CD4-positive, alpha-beta memory T cell (primary cell): ENCODE data around the gene ITPR3. TPM values are rescaled to one million over a fixed set of nuclear protein-coding genes. Genes with fewer than 3 reads are reported as not detected.

ENCODE experiments used
- CTCF ChIA-PET: fragments of 350-600 bp; sonication (Branson Sonifier 250); formaldehyde crosslinking; loops from one replicate; lab custom pipeline; 2021; ENCODE audit warnings: inconsistent platforms; ENCODE audit not compliant: partially characterized antibody; lab: Charles Lee
- POLR2A ChIA-PET: fragments of 350-600 bp; sonication (Branson Sonifier 250); formaldehyde crosslinking; loops from one replicate; lab custom pipeline; 2021; ENCODE audit not compliant: partially characterized antibody; lab: Charles Lee
- DNase-seq, 5 donors: peaks; one replicate each; pipeline versions ENCODE4 v3.0.0 to v3.0.0-alpha.2; 2020 to 2022; ENCODE audit warnings: mixed read lengths in 1 of 5
- H3K27ac ChIP-seq: one replicate; pipeline ENCODE4 v1.7.0; 2013; ENCODE audit warnings: low read depth, low read length
- H3K27me3 ChIP-seq: 2 replicates; pipeline ENCODE4 v1.7.0; 2013; ENCODE audit warnings: mild to moderate bottlenecking, low read length, moderate library complexity; ENCODE audit not compliant: insufficient read depth
- H3K36me3 ChIP-seq: 2 replicates; pipeline ENCODE4 v1.7.0; 2013; ENCODE audit warnings: mild to moderate bottlenecking, low read length, moderate library complexity; ENCODE audit not compliant: insufficient read depth
- H3K4me1 ChIP-seq: 2 replicates; pipeline ENCODE4 v1.7.0; 2013; ENCODE audit warnings: mild to moderate bottlenecking, low read length, moderate library complexity; ENCODE audit not compliant: insufficient read depth
- H3K4me3 ChIP-seq, 2 donors: one replicate each; pipeline ENCODE4 v1.7.0; 2013; ENCODE audit warnings: low read length in 2 of 2, mild to moderate bottlenecking in 1 of 2
- H3K9me3 ChIP-seq, 2 donors: one replicate each; pipeline ENCODE4 v1.7.0; 2013; ENCODE audit warnings: low read length in 2 of 2, control low read depth in 1 of 2; ENCODE audit not compliant: control insufficient read depth in 1 of 2
- H3K27ac Mint-ChIP-seq, 7 donors: one replicate each; pipeline ENCODE4 v1.8.0; 2020 to 2021; ENCODE audit warnings: mixed read lengths in 7 of 7, mild to moderate bottlenecking in 6 of 7, inconsistent platforms in 3 of 7, moderate library complexity in 3 of 7
- H3K27me3 Mint-ChIP-seq, 2 donors: one replicate each; pipeline ENCODE4 v1.8.0; 2020 to 2021; ENCODE audit warnings: mixed read lengths in 2 of 2
- H3K36me3 Mint-ChIP-seq, 2 donors: one replicate each; pipeline ENCODE4 v1.8.0; 2020 to 2021; ENCODE audit warnings: mixed read lengths in 2 of 2, inconsistent platforms in 1 of 2, mild to moderate bottlenecking in 1 of 2
- H3K4me1 Mint-ChIP-seq, 4 donors: one replicate each; pipeline ENCODE4 v1.8.0; 2020 to 2021; ENCODE audit warnings: mixed read lengths in 4 of 4, mild to moderate bottlenecking in 1 of 4
- H3K4me3 Mint-ChIP-seq, 8 donors: one replicate each; pipeline ENCODE4 v1.8.0; 2020 to 2021; ENCODE audit warnings: mixed read lengths in 8 of 8, mild to moderate bottlenecking in 7 of 8, moderate library complexity in 6 of 8, inconsistent platforms in 3 of 8
- H3K9me3 Mint-ChIP-seq, 8 donors: one replicate each; pipeline ENCODE4 v1.8.0; 2020 to 2021; ENCODE audit warnings: mixed read lengths in 8 of 8, mild to moderate bottlenecking in 5 of 8, inconsistent platforms in 3 of 8, moderate library complexity in 1 of 8
- intact Hi-C: fragments of 100-400 bp; cut with micrococcal nuclease; formaldehyde crosslinking; loops from one replicate; pipeline ENCODE4 v1.15.1; 2023
- polyA plus RNA-seq, 2 donors: library from polyadenylated mRNA; unstranded; fragments of 300-500 nt; fragmentation: Illumina TruSeq; gene quantifications; one replicate each; pipeline ENCODE4 v1.2.3, GENCODE V29; 2021
- total RNA-seq, 2 experiments: library from RNA; stranded (reverse); gene quantifications; one replicate each; pipeline ENCODE4 v1.2.3, GENCODE V29; 2021

The ITPR3 gene
- total and polyA plus RNA-seq, 4 experiments from 2014 or later: 0.55 to 72.4 (median 39.7) TPM

DNA sequence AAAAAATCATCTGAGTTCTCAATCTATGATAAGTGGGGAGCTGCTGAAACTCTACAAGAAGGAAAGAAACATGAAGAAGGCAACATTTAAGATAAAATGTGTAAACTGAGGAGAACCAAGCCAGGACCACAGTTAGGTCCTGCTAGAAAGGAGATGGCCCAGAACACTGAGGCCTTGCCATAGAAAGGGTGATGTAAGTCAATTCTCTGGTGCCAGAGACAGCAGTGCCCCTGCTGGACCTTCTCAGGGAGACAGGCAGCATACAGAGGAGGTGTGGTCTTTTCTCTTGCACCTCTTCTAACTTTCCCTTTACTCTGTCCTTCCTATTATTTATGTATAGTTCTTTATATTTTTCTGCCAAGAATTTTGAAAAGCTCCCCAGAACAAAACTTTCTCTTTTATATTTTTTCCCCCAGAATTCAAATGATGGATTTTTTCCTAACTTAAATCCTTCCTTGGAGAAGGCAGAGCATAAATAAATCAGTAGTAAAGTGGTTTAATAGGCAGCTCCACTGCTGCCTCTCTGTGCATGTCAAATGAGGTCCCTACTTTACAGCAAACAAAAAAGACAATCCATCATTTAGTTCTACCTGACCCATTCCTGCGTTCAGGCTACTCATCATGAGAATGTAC lies 81.3 kb downstream of the ITPR3 start:
- H3K27ac Mint-ChIP-seq: peak overlapping the region in 3 of 7 donors; percentile 60 to 78 (median 72)
- POLR2A ChIA-PET: interaction anchor here (0.6 to 0.9 kb wide), 4 partner anchors 8 to 963 kb away, joined by 3 to 6 read pairs (median 4); no protein-coding TSS in a partner anchor

DNA sequence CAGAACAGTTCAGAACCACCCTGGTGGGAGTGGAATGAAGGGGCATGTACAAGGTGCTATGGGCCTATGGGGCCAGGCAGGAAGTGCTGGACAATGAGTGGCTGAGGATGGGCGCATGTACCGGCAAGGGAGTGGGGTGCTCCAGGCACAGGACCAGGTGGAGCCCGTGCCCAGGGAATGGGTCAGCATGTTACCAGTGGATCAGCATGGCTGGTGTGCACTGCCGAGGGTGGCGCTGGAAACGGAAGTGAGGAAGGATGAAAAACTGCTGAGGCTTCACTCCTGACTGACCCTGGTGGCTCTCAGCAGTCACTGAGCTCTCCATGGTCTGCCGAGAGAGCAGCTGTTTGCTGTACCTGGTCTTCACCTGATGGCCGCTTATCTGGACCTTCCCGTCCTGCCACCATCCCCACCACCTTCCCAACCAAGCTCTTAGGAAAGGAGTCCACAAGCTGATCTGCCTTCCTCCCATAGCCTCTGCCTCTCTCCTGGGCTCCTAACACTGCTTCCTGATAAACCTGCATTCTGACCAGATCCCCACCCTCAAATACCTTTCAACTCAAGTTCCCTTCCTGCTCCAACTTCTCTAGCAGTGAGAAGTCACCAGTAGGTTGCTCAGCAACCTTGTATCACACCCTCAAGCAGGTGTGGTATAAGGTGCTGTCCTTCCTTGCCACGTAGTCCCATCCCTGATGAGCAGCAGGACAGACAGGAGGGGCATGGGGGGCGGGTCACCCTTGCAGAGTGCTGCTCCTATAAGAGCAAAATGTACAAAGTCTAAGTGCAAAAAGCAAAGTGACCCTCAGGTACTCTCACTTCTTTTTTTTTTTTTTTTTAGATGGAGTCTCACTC lies 83.3 kb downstream of the ITPR3 start:
- DNase-seq: no peak
- intact Hi-C loops: no loop called here
- no peak overlapping the region for H3K27ac ChIP-seq
- no peaks in the 10 kb centered on the region for H3K27me3 ChIP-seq
- no peak overlapping the region for H3K4me3 Mint-ChIP-seq
- H3K9me3 ChIP-seq: no peaks in the 10 kb centered on the region
- H3K4me1 ChIP-seq: peaks cover 7% of the 10 kb centered on the region
- H3K27me3 Mint-ChIP-seq: no peaks in the 10 kb centered on the region
- peaks cover 8% of the 10 kb centered on the region for H3K36me3 ChIP-seq
- peak overlapping the region in 2 of 7 donors; percentile 6 to 47 for H3K27ac Mint-ChIP-seq
- H3K9me3 Mint-ChIP-seq: no peaks in the 10 kb centered on the region
- ChIA-PET POLR2A (interaction anchor here (0.9 to 1.4 kb wide), 3 partner anchors 10 to 433 kb away, joined by 3 read pairs; partner anchors contain the start of genes RPS18 and VPS52), CTCF (interaction anchor here (1.4 to 2.1 kb wide), 3 partner anchors 34 to 114 kb away, joined by 5 to 7 read pairs (median 6); no protein-coding TSS in a partner anchor)
- H3K4me1 Mint-ChIP-seq: peaks cover 12 to 26% (median 19%) of the 10 kb centered on the region in 4 donors
- H3K4me3 ChIP-seq: no peak overlapping the region
- peaks cover 4 to 25% of the 10 kb centered on the region in 2 donors for H3K36me3 Mint-ChIP-seq

More for the DNA sequence above, 81.3 kb downstream of the ITPR3 start:
- no peaks in the 10 kb centered on the region for H3K27me3 Mint-ChIP-seq
- peaks cover 2 to 20% of the 10 kb centered on the region in 2 donors for H3K36me3 Mint-ChIP-seq
- CTCF ChIA-PET: interaction anchor here (1.0 to 4.0 kb wide), 8 partner anchors 9 to 123 kb away, joined by 3 to 77 read pairs (median 8); partner anchors contain the start of genes BAK1 and UQCC2
- Histone ChIP-seq H3K36me3 (no peaks in the 10 kb centered on the region), H3K4me1 (peaks cover 13% of the 10 kb centered on the region), H3K9me3 (no peaks in the 10 kb centered on the region), H3K4me3 (no peak overlapping the region), H3K27ac (no peak overlapping the region), H3K27me3 (no peaks in the 10 kb centered on the region)
- no peaks in the 10 kb centered on the region for H3K9me3 Mint-ChIP-seq
- H3K4me3 Mint-ChIP-seq: no peak overlapping the region
- peak in 2 of 5 donors; percentile 28 for DNase-seq
- H3K4me1 Mint-ChIP-seq: peaks cover 10 to 35% (median 18%) of the 10 kb centered on the region in 4 donors
- intact Hi-C loops: no loop called here

DNA sequence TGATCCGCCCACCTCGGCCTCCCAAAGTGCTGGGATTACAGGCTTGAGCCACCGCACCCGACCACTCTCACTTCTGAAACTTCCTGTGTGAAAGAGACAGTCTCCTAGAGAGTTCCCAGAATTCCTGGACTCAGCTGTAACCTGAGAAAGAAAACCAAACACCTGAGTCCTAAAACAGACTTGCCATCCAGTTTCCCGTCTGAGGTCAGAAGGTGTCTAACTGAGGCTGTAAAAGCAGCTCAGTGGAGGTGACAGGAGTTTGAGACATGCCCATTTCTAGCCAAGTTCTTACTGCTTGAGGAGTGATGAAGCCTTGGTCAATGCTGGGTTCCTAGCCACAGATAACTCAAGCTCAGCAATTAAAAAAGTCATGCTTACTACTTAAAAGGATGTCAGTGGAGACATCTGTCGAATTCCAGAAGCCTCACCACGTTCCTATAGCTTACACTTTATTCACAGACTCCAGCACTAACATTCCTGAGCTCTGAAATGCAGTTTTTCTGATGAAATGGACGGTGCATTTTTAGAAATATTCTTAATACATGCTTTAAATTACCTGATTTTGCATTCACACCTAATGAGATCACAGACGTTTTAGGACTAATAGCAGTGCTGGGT lies 84.3 kb downstream of the ITPR3 start:
- intact Hi-C loops: no loop called here
- no peaks in the 10 kb centered on the region for H3K9me3 Mint-ChIP-seq
- H3K27ac Mint-ChIP-seq: peak overlapping the region in 1 of 7 donors; percentile 35
- peaks cover 14% of the 10 kb centered on the region for H3K4me1 ChIP-seq
- H3K4me3 Mint-ChIP-seq: no peak overlapping the region
- no peak overlapping the region for H3K27ac ChIP-seq
- H3K4me3 ChIP-seq: no peak overlapping the region
- DNase-seq: no peak
- H3K9me3 ChIP-seq: no peaks in the 10 kb centered on the region
- ChIA-PET POLR2A (interaction anchor here (0.9 to 1.4 kb wide), 2 partner anchors 53 to 434 kb away, joined by 3 read pairs; partner anchors contain the start of genes RPS18 and VPS52), CTCF (interaction anchor here (0.9 to 2.1 kb wide), 4 partner anchors 35 to 119 kb away, joined by 3 to 7 read pairs (median 6); no protein-coding TSS in a partner anchor)
- H3K36me3 ChIP-seq: peaks cover 11% of the 10 kb centered on the region
- H3K4me1 Mint-ChIP-seq: peaks cover 9 to 29% (median 21%) of the 10 kb centered on the region in 4 donors
- no peaks in the 10 kb centered on the region for H3K27me3 ChIP-seq
- H3K36me3 Mint-ChIP-seq: peaks cover 4 to 22% of the 10 kb centered on the region in 2 donors
- H3K27me3 Mint-ChIP-seq: no peaks in the 10 kb centered on the region

DNA sequence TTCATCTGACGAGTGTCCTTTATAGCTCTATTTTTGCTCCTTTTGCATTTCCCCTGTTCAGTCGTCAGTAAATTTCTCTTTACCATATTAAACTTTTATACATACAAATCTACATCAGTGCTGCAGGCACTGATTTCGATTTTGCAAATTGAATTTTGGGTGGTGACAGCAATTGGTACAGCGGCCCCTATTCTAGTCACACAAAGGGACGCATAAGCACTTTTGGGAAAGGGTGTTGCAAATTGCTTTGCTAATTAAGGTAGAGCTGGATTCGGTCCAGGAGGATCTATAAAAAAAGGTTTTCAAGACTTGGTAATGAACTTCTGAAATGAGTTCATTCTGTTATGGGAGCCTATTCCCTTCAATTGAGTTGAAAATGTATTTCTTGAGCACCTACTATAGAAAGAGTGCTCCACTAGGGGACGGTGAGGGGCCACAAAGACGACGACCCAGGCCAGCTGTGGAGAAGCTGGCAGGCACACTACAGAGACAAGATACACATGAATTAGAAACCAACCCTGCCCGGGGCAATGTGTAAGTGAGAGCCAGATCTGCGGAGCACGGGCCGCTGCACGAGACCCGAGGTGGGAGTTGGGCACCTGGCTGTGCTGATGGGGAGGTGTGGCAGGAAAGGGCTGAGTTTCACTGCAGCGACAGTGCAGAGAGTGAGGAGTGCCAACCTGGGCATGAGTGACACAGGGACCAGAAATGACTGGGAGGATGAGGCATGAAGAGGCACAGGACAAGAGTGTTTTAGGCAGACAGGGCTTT lies 85.0 kb downstream of the ITPR3 start:
- Mint-ChIP-seq H3K4me1 (peaks cover 16 to 32% (median 26%) of the 10 kb centered on the region in 4 donors), H3K9me3 (no peaks in the 10 kb centered on the region), H3K4me3 (no peak overlapping the region), H3K36me3 (peaks cover 4 to 26% of the 10 kb centered on the region in 2 donors), H3K27ac (peak overlapping the region in 3 of 7 donors; percentile 21 to 77 (median 25)), H3K27me3 (no peaks in the 10 kb centered on the region)
- Histone ChIP-seq H3K4me1 (peaks cover 18% of the 10 kb centered on the region), H3K9me3 (no peaks in the 10 kb centered on the region), H3K36me3 (peaks cover 11% of the 10 kb centered on the region), H3K4me3 (no peak overlapping the region), H3K27ac (no peak overlapping the region), H3K27me3 (no peaks in the 10 kb centered on the region)
- intact Hi-C loops: no loop called here
- ChIA-PET CTCF (interaction anchor here (0.9 to 2.1 kb wide), 3 partner anchors 36 to 120 kb away, joined by 3 to 7 read pairs (median 5); no protein-coding TSS in a partner anchor), POLR2A (interaction anchor here (1.4 kb wide), 1 partner anchor 434 kb away, joined by 3 read pairs; the partner anchor contains the start of genes RPS18 and VPS52)
- no peak for DNase-seq

GRCh38 chr6:33707771-33708170 lies 86.6 kb downstream of the ITPR3 start:
- ChIA-PET CTCF (interaction anchor here (1.3 kb wide), 1 partner anchor 121 kb away, joined by 4 read pairs; no protein-coding TSS in a partner anchor), POLR2A (no interaction called here)
- Histone ChIP-seq H3K27ac (no peak overlapping the region), H3K36me3 (peaks cover 11% of the 10 kb centered on the region), H3K4me1 (peaks cover 22% of the 10 kb centered on the region), H3K4me3 (no peak overlapping the region), H3K27me3 (no peaks in the 10 kb centered on the region), H3K9me3 (no peaks in the 10 kb centered on the region)
- Mint-ChIP-seq H3K27me3 (no peaks in the 10 kb centered on the region), H3K27ac (peak overlapping the region in 3 of 7 donors; percentile 48 to 67 (median 61)), H3K9me3 (no peaks in the 10 kb centered on the region), H3K36me3 (peaks cover 4 to 29% of the 10 kb centered on the region in 2 donors), H3K4me3 (no peak overlapping the region), H3K4me1 (peaks cover 23 to 41% (median 31%) of the 10 kb centered on the region in 4 donors)
- no peak for DNase-seq
- intact Hi-C loops: no loop called here

- DNase-seq: no peak
- Mint-ChIP-seq H3K4me1 (peaks cover 23 to 41% (median 30%) of the 10 kb centered on the region in 4 donors), H3K36me3 (peaks cover 4 to 29% of the 10 kb centered on the region in 2 donors), H3K27ac (no peak overlapping the region), H3K9me3 (no peaks in the 10 kb centered on the region), H3K27me3 (no peaks in the 10 kb centered on the region), H3K4me3 (no peak overlapping the region)
- Histone ChIP-seq H3K9me3 (no peaks in the 10 kb centered on the region), H3K27ac (no peak overlapping the region), H3K4me3 (no peak overlapping the region), H3K36me3 (peaks cover 11% of the 10 kb centered on the region), H3K27me3 (no peaks in the 10 kb centered on the region), H3K4me1 (peaks cover 22% of the 10 kb centered on the region)
- POLR2A ChIA-PET: interaction anchor here (1.4 kb wide), 1 partner anchor 8 kb away, joined by 5 read pairs; no protein-coding TSS in a partner anchor
- intact Hi-C loops: no loop called here
- CTCF ChIA-PET: interaction anchor here (0.9 to 1.4 kb wide), 3 partner anchors 8 to 122 kb away, joined by 4 to 7 read pairs (median 4); no protein-coding TSS in a partner anchor
Observed at GRCh38 chr6:33708516-33709204, 87.5 kb downstream of the ITPR3 start.
